GM21825 (cell line): Measurements from ENCODE around the gene NUDT6.
"Not testable (repeated sequence)": the region's sequence is repeated elsewhere in the genome, so short reads cannot be mapped to it uniquely, and the experiment has no call there.

Experiments used
- ATAC-seq: cut with Tn5 transposase; IDR thresholded peaks from one replicate; pipeline ENCODE4 v1.9.1; 2021; ENCODE audit warnings: mild to moderate bottlenecking, moderate library complexity; ENCODE audit not compliant: unreplicated experiment

The NUDT6 gene

DNA sequence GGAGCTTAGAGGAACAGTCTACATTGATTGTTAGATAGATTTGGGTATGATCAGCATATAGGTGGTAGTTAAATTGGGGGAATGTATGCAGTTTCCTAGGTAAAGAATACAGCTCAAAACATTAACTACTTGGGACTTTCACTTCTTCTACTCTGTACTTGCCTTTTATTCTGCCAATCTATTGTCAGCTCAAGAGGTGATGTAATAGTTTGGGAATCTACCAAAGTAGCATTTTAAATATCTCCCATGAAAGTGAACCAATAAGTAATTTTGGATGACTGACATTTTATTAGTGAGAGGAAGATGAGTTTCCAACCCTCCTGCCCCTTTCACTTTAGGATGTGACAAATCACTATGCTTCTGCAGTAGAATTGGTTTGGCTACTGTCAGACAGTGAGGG is 43.4 kb downstream of the NUDT6 start:
- no peak for ATAC-seq

DNA sequence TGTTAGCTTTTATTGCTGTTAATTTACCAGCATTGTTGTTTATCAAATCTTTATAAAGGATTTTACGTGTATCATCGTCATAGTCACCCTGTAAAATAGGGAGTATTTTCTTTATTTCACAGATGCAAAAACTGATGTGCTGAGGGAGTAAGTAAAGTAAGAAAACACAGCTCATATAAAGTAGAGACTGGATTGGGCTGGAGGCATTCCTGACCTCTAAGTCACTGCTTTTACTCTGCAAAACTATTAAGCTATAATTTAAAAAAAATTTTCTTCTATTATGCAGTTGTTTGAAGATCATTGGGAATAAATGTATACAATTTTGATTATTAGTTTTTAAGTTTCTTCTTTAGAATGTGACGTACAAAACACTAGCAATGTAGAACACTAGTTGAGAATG is 45.9 kb downstream of the NUDT6 start:
- no peak for ATAC-seq

DNA sequence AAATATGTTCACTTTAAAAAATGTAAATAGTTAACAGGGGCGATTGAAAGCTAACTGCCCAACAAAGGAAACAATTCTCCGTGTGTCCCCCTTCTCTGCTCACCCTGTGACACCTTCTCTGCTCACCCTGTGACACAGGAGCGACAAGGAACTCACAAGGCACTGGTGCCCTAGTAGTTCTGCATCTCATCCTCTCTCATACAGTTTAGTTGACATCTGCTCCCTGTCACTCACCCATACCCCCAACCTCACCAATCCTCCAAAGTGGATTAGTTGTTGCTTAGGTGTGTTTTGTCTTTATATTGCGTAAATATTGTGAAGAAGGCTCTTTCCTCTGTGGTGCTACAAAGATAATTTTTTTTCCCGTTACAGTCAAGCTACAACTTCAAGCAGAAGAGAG is 46.4 kb downstream of the NUDT6 start:
- ATAC-seq = no peak

DNA sequence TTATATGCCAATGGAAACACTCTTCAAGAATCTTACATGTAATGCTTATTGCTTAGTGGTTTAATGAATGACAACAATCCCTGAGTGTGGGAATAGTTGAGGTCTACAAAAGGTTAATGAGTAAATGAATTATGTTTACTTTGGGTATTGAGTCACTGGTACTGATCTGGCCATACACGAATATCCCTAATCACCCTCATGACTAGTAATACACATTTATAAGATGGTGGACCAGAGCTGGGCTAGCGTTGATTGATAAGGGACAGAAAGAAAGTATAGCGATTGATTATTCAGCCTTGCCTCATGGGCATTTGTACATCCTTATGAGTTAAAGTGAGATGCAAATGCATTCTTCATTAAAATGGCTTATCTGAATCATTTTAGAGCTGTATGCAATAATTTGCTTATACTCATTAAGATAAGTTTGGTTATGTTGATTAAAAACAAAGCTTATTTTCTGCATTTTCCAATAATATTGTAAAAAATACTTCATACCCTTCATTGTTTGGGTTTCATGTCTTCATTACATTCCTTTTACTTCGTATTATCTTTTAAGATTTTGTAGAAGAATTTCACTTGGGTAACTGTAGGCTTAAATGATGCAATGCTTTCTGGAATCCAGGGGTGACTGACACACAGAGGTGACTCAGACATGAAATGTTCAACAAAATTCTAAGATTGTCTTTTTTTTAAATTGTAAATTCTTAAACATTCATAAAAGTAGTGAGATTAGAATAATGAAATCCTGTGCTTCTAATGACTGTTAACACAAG is 48.4 kb downstream of the NUDT6 start:
- ATAC-seq = no peak

DNA sequence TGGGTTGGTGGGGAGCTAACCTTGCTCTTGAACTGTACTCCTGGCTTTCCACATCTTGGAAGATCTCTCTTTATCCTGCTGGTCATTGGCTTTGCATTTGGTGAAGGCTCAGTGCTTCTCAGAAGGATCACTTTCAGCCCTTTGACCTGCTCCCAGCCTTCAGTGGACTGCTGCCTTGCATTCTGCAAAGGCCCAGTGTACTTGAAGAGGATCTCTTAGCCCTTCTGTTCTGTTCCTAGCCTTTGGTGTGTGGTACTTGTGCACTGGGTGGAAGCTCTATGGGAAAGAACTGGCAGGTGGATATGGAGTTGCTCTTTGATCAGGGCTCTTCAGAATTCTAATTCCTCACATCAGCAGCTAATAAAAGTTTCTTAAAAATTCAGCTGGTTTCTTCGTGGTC is 49.3 kb downstream of the NUDT6 start:
- ATAC-seq = no peak

DNA sequence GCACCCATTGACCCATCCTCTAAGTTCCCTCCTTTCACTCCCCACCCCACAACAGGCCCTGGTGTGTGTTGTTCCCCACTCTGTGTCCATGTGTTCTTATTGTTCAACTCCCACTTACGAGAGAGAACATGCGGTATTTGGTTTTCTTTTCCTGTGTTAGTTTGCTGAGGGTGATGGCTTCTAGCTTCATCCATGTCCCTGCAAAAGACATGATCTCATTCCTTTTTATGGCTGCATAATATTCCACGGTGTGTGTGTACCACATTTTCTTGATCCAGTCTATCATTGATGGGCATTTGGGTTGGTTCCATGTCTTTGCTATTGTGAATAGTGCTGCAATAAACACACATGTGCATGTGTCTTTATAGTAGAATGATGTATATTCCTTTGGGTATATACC is 54.2 kb downstream of the NUDT6 start:
- ATAC-seq = not testable (repeated sequence)

DNA sequence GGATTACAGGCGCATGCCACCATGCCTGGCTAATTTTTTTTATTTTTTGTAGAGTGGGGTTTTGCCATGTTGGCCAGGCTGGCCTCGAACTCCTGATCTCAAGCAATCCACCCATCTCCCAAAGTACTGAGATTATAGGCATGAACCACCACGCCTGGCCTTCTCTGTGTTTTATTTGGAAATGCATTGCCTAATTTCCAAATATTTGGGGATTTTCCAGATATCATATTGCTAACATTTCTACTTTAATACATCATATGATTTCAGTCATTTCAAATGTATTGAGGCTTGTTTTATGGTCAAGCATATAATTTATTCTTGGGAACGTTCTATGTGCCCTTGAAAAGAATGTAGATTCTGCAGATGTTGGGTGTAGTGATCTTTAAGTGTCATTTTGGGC is 57.0 kb downstream of the NUDT6 start:
- no peak for ATAC-seq

DNA sequence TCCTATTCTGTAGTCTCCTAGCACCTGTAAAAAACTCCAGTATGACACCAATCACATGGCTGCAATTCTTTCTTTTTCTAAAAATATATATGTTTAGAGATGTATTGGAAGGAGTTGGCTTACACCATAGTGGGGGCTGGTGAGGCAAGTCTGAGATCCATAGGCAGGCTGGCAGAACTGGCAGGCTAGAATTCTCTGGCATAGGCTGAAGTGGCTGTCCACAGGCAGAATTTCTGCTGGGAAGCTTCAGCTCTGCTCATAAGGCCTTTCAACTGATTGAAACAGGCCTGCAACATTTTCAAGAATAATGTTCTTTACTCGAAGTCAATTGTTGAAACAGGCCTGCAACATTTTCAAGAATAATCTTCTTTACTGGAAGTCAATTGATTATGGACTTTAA is 58.8 kb downstream of the NUDT6 start:
- no peak for ATAC-seq

DNA sequence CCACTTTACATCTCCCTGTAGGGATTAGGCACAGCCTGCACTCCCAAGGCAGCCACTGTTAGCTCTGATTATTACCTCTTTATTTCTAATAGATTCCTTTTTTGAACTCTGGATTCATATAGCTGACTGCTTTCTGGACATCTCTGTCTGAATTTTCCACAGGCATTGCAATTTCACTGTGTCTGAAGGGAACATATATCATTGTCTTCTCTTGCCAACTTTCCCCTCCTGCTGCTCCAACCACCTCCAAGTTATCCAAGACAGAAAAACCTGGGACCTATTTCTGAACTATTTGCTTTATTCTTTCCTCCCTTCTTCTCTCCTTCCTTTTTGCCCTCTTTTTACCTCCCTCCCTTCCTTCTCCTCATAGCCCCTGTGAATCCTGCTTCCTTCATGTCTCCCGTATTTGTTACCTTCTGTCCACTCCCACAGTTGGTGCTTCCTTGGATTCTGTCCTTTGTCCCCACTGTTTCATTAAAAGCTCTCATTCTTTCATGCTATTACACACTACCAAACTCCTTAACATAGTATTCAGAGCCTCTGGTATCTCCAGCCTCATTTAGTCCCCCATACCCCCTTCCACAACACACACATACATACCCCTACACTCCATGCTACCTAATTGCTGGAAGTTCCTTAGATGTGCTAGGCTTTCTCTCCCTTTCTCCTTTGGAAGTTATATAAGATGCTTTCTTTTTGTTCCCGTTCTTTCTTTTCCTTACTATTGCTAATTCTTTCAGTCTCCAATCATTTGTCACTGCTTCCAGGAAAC is 61.0 kb downstream of the NUDT6 start:
- no peak for ATAC-seq

DNA sequence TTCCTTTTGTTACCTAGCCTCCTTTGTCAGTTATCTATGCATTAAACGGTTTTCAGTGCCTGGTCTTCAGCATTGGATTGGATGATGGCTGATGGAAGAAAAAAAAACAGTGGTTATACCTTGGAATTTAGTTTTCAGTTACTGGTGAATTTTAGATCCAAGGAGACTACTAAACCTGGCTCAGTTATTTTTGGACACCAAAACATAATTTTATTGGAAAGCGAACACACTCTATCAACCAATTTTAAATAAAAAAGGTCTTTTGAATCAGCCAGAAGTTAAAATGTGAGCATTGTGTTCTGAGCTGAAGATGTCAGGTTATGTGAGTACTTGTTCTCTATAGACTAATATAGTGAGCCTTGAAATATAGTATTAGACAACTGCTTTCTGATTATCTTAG is 63.7 kb downstream of the NUDT6 start:
- no peak for ATAC-seq

DNA sequence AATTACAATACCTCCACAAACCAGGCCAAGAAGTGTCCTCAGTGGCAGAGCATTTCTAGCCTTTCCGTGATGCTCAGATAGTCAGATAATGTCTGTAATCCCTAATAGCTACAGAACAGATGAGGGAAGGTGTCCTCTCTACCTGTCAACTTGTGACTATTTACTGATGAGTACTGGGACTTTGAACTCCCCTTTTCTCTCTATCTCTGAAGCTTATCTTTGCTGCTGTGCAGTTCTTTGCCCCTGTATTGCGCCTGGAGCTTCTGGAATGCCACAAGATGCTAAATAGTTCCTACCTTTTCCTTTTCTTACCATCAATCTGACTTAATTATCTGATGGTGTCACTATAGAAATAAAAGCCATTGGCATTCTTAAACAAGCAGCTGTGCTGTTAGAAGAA is 65.2 kb downstream of the NUDT6 start:
- no peak for ATAC-seq

DNA sequence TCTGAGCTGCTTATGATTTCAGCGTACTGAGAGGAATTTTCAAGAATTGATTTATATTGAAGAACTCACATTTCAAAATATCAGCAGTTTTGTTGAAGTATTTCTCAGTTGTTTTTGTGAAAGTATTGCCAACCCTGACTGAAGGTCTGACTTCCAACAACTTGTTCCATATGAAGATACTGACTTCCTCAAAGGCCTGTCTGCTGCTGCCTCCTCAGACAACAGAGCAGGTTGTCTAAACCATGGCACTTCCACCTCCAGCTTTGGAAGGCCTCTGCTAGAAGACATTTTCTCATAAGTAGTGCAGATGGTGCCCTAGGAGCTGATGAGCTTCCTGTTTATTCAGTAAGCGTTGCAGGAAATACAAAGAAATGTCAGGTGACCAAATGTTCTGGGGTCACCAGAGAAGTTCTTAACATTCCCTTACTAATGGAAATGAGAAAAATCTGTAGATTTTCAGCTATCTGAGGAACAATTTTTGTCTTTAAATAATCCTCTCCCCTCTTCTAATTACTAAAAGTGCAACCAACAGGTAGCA is 67.0 kb downstream of the NUDT6 start:
- ATAC-seq = no peak

DNA sequence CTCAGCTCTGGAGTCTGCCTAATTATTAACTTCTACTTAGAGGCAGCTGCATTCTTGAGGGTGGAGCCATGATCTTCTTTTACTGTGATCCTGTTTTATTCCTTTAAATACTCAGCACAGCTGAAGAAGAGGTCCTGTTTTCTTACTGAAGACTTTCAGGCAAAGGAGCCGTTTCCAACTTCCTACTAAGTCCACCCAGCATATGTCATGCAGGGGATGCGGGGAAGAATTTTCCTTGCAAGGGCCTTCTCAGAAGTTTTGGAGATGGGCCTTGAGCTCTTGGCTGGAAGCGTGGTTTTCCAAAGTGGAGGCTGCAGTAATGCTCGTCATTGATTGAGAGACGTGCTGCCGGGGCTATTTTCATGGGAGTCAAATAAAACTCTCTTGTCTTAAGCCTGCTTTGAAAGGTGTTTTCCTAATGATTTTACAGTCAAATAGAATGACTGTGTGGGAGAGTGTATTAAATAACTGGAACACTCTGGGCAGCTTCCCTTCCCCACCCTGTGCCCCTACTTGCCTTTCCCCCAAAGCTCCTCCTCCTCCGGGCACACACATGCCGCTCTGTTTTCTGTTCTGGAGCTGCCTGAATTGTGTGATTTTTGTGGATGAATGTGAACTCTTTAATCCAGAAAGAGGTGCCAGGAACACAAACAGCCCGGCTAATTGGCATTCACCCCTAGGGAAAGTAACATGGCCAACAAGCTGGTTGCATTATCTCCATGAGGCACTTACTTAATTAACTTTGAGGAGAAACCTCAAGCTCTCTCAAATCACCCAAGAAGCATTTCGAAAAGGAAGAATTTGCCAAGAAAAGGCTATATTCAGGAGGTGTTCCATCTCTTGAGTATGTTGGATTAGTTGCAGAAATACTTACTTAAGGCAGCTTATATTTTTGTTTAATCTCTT is 67.7 kb downstream of the NUDT6 start:
- ATAC-seq = no peak

DNA sequence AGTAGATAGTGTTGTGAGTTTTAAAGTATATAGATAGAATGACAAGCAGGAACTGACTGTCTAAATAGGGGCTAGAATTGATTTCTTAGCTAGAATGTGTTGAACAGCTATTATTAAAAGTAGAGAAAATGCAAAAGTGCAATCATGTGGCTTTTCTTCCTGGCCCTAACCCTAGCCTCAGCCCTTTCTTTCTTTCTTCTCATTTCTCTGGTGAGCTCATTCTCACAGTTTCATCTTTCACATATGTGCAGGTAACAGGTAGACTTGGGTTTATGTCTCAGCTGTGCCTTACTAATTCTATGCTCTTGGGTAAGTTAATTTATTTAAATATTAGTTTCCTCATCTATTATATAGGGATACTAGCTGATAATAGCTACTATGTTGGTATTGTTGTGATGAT is 70.8 kb downstream of the NUDT6 start:
- ATAC-seq = no peak

DNA sequence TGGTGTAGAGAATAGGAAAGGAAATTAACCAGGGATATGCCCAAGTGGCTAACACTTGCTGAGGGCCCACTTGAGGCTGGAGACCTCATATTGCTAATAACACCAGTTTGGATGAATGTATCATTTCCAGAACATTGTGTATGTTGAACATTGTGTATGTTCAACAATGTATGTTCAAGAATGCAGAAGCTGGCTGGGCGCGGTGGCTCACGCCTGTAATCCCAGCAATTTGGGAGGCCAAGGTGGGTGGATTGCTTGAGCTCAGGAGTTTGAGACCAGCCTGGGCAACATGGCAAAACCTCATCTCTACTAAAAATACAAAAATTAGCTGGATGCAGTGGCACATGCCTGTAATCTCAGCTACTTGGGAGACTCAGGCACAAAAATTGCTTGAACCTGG is 72.6 kb downstream of the NUDT6 start:
- ATAC-seq = not testable (repeated sequence)

DNA sequence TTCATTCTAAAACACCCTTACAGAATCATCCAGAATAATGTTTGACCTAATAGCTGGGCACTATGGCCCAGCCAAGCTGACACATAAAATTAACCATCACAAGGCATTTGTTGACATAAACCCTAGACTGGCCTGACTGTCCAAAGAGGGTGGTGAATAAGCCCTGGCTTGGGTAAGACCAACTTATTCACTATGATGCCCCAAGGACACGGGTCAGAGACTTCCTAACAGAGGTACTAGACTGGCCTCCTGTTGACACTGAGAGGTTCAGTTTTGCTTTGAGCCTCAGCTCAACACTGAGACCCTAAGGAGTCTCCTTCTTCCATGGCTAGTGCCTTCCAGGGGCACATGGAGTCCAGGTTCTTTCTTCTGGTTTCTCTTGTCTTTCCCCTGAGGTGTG is 74.5 kb downstream of the NUDT6 start:
- no peak for ATAC-seq

DNA sequence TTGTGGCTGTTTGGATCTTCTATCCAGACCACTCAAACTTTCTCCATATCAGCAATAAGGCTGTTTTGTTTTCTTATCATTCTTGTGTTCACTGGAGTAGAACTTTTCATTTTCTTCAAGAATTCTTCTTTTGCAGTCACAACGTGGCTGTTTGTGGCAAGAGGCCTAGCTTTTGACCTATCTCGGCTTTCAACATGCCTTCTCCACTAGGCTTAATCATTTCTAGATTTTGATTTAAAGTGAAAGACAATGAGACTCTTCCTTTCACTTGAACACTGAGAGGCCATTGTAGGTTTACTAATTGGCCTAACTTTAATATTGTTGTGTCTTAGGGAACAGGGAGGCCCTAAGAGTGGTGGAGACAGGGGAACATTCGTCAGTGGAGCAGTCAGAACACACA is 76.6 kb downstream of the NUDT6 start:
- no peak for ATAC-seq

DNA sequence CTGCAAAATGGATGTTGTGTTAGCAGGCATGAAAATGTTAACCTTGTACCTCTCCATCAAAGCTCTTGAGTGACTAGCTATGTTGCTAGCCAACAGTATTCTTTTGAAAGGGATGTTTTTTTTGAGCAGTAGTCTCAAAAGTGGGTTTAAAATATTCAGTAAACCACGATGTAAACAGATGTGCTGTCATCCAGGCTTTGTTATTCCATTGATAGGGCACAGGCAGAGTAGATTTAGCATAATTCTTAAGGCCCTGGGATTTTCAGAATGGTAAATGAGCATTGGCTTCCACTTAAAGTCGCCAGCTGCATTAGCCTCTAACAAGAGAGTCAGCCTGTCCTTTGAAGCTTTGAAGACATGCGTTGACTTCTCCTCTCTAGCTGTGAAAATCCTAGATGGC is 77.3 kb downstream of the NUDT6 start:
- ATAC-seq = no peak

DNA sequence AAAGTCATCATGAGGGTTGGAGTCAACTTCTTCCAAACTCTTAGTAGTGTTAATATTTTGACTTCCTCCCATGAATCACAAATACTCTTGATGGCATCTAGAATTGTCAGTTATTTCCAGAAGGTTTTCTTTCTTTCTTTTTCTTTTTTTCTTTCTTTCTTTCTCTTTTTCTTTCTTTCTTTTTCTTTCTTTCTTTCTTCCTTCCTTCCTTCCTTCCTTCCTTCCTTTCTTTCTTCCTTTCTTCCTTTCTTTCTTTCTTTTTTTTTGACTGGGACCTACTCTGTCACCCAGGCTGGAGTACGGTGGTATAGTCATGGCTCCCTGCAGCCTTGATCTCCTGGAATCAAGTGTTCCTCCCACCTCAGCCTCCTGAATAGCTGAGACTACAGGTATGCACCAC is 78.0 kb downstream of the NUDT6 start:
- not testable (repeated sequence) for ATAC-seq

DNA sequence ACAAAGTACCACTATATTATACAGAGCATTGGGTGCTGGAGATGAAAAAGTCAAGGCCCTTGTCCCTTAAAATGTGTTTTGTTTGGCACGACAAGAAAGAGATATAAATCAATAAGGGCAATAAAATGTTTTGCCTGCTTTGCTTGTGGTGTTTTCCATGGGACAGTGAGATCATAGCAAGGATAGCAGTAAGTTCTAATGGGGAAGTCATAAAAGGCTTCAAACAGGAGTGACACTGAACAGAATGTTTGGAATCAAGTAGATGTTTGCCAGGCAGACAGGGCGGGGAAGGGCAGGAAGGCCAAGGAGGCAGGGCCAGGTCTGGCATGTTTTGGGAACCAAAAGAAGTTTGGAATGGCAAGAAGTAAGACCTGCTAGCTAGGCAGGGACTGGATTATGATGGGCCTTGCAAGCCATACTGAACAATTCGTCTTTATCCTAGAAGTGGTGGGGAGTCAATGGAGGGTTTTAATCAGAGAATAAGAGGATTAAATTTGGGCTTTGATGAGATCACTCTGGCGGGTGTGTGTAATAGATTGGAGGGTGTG is 79.3 kb downstream of the NUDT6 start:
- ATAC-seq = no peak
